ENCODE measurements around the gene NECTIN3. TPM values are rescaled to one million over a fixed set of nuclear protein-coding genes. Genes with fewer than 3 reads are reported as not detected.
A peak's percentile ranks its signal among the peaks of the same experiment; 100 is the strongest.

NECTIN3 gene
- total and polyA plus RNA-seq, 2 of the 4 experiments (the other 2 are of a cell fraction): 34.7 to 155 TPM

GRCh38 chr3:111151438-111151837 is 79.8 kb downstream of the NECTIN3 start:
- no peak overlapping the region for H3K14ac ChIP-seq (replicated peaks; ENCODE audit: low read depth, low read length)
- H3K4ac ChIP-seq (ENCODE audit: low read depth, low read length): no peak overlapping the region
- H2BK120ac ChIP-seq (ENCODE audit: low read depth, low read length): no peak overlapping the region
- no peak overlapping the region for H3K23ac ChIP-seq (ENCODE audit: low read depth, low read length)
- dilution Hi-C loops (cut with HindIII; ENCODE audit: low sequenced_read_pairs, unreplicated experiment): no loop called here
- peaks cover 3% of the 10 kb centered on the region for H3K4me1 ChIP-seq (ENCODE audit: control insufficient read depth, insufficient read depth, low read length)
- H3K18ac ChIP-seq (ENCODE audit: low read depth, low read length): no peak overlapping the region
- peaks cover 3% of the 10 kb centered on the region for H3K9me1 ChIP-seq (ENCODE audit: insufficient read depth, low read length)
- no peak overlapping the region for H3K27ac ChIP-seq (ENCODE audit: insufficient read depth, low read length)
- no peak overlapping the region for H2BK20ac ChIP-seq (ENCODE audit: low read depth, low read length)
- TF ChIP-seq CTCF (conservative IDR thresholded peaks at IDR 0.05; ENCODE audit: low read depth, low read length) (no peak; the same call in 1 of the 2 replicates), CHD1 (IDR thresholded peaks at IDR 0.05; ENCODE audit: low read depth, low read length) (no peak), USF2 (IDR thresholded peaks at IDR 0.05; ENCODE audit: low read depth, low read length) (no peak), FOS (IDR thresholded peaks at IDR 0.05; ENCODE audit: low read depth, low read length) (peak; percentile 53), NFE2L2 (IDR thresholded peaks at IDR 0.05; ENCODE audit: low read depth, low read length) (no peak), BHLHE40 (IDR thresholded peaks at IDR 0.05; ENCODE audit: low read depth, low read length) (no peak), POLR2A (IDR thresholded peaks at IDR 0.05; ENCODE audit: low read depth, low read length) (no peak), ELK1 (IDR thresholded peaks at IDR 0.05; ENCODE audit: borderline replicate concordance, low read depth, low read length) (no peak)
- H3K4me2 ChIP-seq (ENCODE audit: low read depth, low read length): no peak overlapping the region
- H3K4me3 ChIP-seq (ENCODE audit: insufficient read depth, low read depth, low read length): no peak overlapping the region
- no TSS peak for BruUV-seq (replicated peaks)
- DNase-seq: peak; percentile 84
- CTCF ChIA-PET: interaction anchor here (0.6 kb wide), 1 partner anchor 1473 kb away, joined by 3 read pairs; no protein-coding TSS in a partner anchor
- no peak overlapping the region for H3K9ac ChIP-seq (ENCODE audit: low read depth, low read length)
- ATAC-seq (ENCODE audit: low read depth): peak; percentile 71
- H4K91ac ChIP-seq (ENCODE audit: insufficient read depth, low read depth, low read length): no peak overlapping the region
- intact Hi-C loops (cut with micrococcal nuclease): no loop called here
- H2AK9ac ChIP-seq (replicated peaks; ENCODE audit: low read depth, low read length, poor library complexity): no peak overlapping the region
- no peak overlapping the region for H2AFZ ChIP-seq (replicated peaks; ENCODE audit: low read length, poor library complexity)
- no peak overlapping the region for H4K5ac ChIP-seq (ENCODE audit: low read depth, low read length)
- no peaks in the 10 kb centered on the region for H3K9me3 ChIP-seq (ENCODE audit: control insufficient read depth, insufficient read depth, low read length)
- no peaks in the 10 kb centered on the region for H3K27me3 ChIP-seq (ENCODE audit: control insufficient read depth, insufficient read depth, low read length)
- no peak overlapping the region for H2AK5ac ChIP-seq (ENCODE audit: low read depth, low read length)
- H4K8ac ChIP-seq (ENCODE audit: low read depth in 2 of 2, low read length in 2 of 2): no peak overlapping the region
- H3K56ac ChIP-seq (ENCODE audit: extremely low read depth, insufficient read depth, low read length): no peak overlapping the region
- peaks cover 5 to 18% of the 10 kb centered on the region in 2 experiments; a peak in 3 of 4 replicates for H3K79me1 ChIP-seq (ENCODE audit: low read depth in 1 of 2, low read length in 2 of 2)
- H3K36me3 ChIP-seq (ENCODE audit: control insufficient read depth, insufficient read depth, low read length): peaks cover 8% of the 10 kb centered on the region
- in situ Hi-C loops (cut with MboI; ENCODE audit: low sequenced_read_pairs): no loop called here
- H4K20me1 ChIP-seq (ENCODE audit: insufficient read depth, low read length): peaks cover 3% of the 10 kb centered on the region; the same call in 1 of the 2 replicates
- POLR2A ChIA-PET (ENCODE audit: unreplicated experiment): no interaction called here
- H2BK15ac ChIP-seq (ENCODE audit: low read depth, low read length): no peak overlapping the region
- peak overlapping the region; percentile 46 for H2BK5ac ChIP-seq (ENCODE audit: low read depth, low read length, poor library complexity, severe bottlenecking)

Measured in IMR-90 (cell line).